GM21423 (cell line): ENCODE results near the gene ALX4.

Experiments
- ATAC-seq: cut with Tn5 transposase; IDR thresholded peaks from one replicate; pipeline ENCODE4 v1.9.1; 2021; ENCODE audit warnings: mild to moderate bottlenecking, moderate library complexity; ENCODE audit not compliant: unreplicated experiment

Gene ALX4

DNA sequence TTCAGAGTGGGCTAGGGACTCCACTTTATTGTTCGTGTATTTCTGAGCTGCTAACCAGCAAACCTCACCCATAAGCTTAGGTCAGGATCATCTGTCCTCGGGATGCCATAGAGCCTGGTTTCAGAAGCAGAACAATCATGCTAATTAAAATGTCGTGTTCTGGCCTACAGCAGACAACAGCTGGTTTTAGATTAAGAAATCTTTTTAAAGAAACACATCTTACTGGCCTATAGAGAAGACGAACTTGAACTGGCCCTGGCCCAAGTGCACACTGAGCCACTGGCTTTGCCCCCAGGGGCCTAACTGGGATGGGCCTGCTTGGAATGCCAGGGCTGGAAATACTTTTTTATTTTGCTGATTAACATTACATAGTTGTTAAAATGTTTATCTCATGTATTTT, 63.2 kb downstream of the ALX4 start:
- no peak for ATAC-seq

- no peak for ATAC-seq
Observed at GRCh38 chr11:44244639-44245310, 65.2 kb downstream of the ALX4 start.

DNA sequence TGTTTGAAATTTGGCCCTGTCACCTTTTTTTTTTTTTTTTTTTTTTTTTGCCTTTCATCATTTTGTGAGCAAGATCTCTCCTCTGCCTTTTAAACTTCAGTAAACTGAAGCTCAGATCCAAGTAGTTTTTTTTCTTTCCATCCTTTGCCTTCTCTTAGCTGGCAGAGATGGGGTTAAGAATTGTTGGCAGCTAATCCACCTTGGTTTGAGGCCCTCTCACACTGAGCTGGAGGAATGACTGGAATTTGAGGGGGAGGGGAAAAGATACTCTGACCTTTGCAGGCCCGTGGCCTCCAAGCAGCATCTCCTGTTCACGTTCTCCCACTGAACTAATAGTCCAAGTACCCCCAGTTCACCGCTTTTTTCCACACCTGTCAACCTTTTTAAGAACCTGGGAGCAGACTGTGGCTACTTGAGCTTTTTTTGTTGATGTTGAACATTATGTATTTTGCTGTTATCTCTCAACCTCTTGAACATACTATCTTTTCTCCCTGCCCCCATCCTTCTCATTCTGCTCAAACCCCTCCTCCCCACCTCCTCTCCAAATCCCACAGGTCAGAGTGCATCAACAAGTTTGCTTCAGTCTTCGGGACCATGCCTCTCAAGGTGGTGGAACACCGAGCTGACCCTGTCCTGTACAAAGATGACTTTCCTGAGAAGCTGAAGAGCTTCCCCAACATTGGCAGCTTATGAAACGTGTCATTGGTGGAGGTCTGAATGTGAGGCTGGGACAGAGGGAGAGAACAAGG, 66.2 kb downstream of the ALX4 start:
- no peak for ATAC-seq

- ATAC-seq, result no peak
Observed at GRCh38 chr11:44243086-44243485, 66.9 kb downstream of the ALX4 start.

DNA sequence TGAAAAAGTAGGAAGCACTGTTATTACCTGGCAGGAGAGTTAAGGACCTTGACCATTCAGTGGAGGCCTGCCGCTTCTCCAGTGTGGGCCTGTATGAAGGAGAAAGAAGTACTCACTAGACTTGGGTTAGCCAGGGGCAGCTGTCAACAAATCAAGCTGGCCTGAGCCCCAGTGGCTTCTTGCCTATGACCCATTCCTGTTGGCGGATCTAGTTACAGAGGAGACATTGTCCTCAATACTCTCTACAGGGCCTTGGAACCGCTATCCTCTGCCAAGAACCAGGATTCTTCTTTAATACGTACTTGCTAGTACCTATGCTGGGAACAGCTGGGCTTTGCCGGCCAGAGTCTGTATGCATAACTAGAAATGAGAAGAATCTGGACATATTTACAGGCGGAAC, 68.1 kb downstream of the ALX4 start:
- no peak for ATAC-seq

GRCh38 chr11:44237156-44237555, 72.8 kb downstream of the ALX4 start:
- no peak for ATAC-seq

GRCh38 chr11:44236296-44236695, 73.6 kb downstream of the ALX4 start:
- no peak for ATAC-seq

GRCh38 chr11:44235765-44236201, 74.2 kb downstream of the ALX4 start:
- no peak for ATAC-seq

DNA sequence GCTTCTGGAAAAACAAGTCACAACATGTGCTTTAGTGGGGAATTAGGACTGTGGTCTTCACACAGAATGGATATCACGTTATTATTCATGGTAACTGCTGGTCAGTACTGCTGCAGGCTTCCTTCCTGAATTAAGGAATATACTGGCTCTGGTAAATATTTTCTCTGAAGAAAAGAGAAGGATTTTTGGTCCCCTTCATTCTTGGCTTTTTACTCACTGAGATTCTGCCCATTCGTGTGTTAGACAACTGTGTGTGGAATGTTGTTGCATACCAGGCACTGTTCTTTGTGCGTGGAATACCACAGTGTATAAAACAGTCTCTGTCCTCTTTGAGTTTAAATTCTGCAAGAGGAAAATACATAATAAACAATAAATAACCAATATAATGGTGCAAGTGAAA, 80.3 kb downstream of the ALX4 start:
- ATAC-seq, result no peak

GRCh38 chr11:44229098-44229497, 80.8 kb downstream of the ALX4 start:
- ATAC-seq, result no peak

- ATAC-seq, result no peak
Observed at GRCh38 chr11:44228379-44228778, 81.6 kb downstream of the ALX4 start.

DNA sequence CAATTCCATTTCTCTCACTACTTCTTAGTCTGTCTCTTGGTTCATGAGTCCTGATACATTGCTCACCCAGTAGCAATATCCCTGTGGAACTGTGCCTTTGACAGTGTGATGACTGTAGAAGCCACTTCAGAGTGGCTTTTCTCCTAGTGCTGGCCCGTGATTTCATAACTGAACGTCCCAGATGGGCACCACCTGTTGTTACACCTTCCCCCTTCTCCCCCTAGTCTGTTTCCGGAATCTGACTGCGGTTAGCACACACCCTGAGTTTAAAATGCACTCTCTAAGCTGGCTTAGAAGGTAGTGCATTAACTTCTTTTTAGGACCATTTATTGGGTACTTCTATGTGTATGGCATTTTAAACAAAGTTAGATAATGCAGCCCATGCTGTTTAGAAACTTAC, 83.0 kb downstream of the ALX4 start:
- ATAC-seq, result no peak

- ATAC-seq, result no peak
Observed at GRCh38 chr11:44226490-44226889, 83.4 kb downstream of the ALX4 start.

GRCh38 chr11:44224867-44225501, 85.0 kb downstream of the ALX4 start:
- no peak for ATAC-seq

- no peak for ATAC-seq
Observed at GRCh38 chr11:44223238-44223637, 86.7 kb downstream of the ALX4 start.

DNA sequence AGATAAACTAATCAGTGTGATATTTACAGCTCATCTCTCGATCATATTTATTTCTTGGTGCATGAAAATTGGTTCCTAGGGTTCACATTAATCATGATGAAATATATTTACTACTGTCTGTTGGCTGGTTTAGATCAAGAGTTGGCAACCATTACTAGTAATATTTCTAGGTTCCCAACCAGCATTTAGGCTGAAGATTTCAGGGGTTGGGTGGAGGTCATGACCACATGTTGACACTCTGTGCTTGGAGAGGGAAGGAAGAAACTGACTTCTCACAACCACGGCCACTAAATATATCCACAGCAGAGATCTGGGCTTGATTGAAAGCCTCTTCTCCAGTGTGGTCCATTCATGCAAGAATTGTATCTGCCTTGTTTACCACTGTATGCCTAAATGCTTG, 87.9 kb downstream of the ALX4 start:
- no peak for ATAC-seq

GRCh38 chr11:44221456-44221855, 88.5 kb downstream of the ALX4 start:
- ATAC-seq, result no peak

GRCh38 chr11:44219830-44220796, 89.8 kb downstream of the ALX4 start:
- ATAC-seq, result no peak

DNA sequence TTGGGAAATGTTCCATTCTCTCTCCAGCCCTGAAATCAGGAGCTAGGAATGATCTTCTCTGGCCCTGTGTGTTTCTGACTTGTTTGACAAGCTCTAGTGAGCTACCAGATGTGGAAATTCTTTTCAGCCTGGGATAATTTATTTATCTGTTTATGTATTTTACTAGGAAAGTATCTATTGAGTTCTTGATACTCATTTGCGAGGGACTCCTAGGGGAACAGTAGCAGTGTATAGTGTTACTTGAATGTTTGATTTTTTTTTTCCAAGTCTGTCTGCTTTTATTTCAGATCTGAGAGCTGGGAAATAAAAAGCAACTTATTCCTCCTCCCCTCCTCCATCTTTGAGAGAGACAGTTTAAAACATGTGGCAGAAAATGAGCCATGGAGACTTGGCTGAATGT, 92.5 kb downstream of the ALX4 start:
- no peak for ATAC-seq

- no peak for ATAC-seq
Observed at GRCh38 chr11:44213148-44213547, 96.8 kb downstream of the ALX4 start.

DNA sequence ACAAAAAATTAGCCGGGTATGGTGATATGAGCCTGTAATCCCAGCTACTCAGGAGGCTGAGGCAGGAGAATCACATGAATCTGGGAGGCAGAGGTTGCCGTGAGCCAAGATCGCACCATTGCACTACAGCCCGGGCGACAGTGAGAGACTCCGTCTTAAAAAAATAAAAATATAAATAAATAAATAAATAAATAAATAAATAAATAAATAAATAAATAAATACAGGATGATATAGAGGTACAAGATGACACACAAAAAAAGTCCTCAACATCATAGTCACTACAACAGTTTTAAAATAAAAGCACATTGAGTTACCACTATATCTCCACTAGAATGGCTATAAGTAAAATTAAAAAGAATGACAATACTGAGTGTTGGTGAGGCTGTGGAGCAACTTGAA, 97.8 kb downstream of the ALX4 start:
- no peak for ATAC-seq
